Measurements from ENCODE around the gene TMEM250.
A peak's percentile ranks its signal among the peaks of the same experiment; 100 is the strongest.

The TMEM250 gene

GRCh38 chr9:136111190-136111589 lies 7.5 kb downstream of the TMEM250 start:
- Histone ChIP-seq H3K79me1 (replicated peaks; ENCODE audit: low read length, poor library complexity, severe bottlenecking) (peaks cover 13% of the 10 kb centered on the region), H2BK12ac (ENCODE audit: low read length in 2 of 2) (peak overlapping the region; percentile 84 to 100), H4K8ac (ENCODE audit: low read length) (peak overlapping the region; percentile 86), H3K9me3 (ENCODE audit: control insufficient read depth, low read length) (no peaks in the 10 kb centered on the region), H3K23ac (ENCODE audit: low read length in 2 of 2) (no peak overlapping the region), H3K9ac (ENCODE audit: low read length) (no peak overlapping the region), H3K14ac (ENCODE audit: low read length in 2 of 2) (no peak overlapping the region), H2BK15ac (ENCODE audit: low read depth, poor library complexity, severe bottlenecking) (peak overlapping the region; percentile 86), H3K4me1 (ENCODE audit: control insufficient read depth, insufficient read depth, low read depth, low read length) (peaks cover 50% of the 10 kb centered on the region), H2BK120ac (ENCODE audit: low read depth, low read length) (peak overlapping the region; percentile 88), H3K36me3 (ENCODE audit: control insufficient read depth in 1 of 2, insufficient read depth in 2 of 2, low read depth in 1 of 2, low read length in 2 of 2) (peaks cover 19 to 21% of the 10 kb centered on the region in 2 experiments), H3K4ac (ENCODE audit: low read depth in 1 of 2, low read length in 2 of 2) (peak overlapping the region; percentile 9 to 21), H2AK5ac (ENCODE audit: low read length, severe bottlenecking) (peak overlapping the region; percentile 59), H2AFZ (ENCODE audit: low read depth, low read length) (no peak overlapping the region), H3K4me2 (ENCODE audit: low read length, poor library complexity, severe bottlenecking) (no peak overlapping the region), H4K91ac (ENCODE audit: low read length) (peak overlapping the region; percentile 99), H2BK5ac (ENCODE audit: low read depth, low read length, poor library complexity, severe bottlenecking) (no peak overlapping the region), H3K4me3 (ENCODE audit: insufficient read depth in 1 of 2, low read depth in 1 of 2, low read length in 2 of 2) (no peak overlapping the region), H3K27me3 (ENCODE audit: control insufficient read depth in 1 of 2, insufficient read depth in 1 of 2, low read length in 2 of 2) (no peaks in the 10 kb centered on the region), H3K18ac (ENCODE audit: low read depth in 1 of 2, low read length in 2 of 2) (peak overlapping the region; percentile 80 to 91), H3K27ac (ENCODE audit: low read length, poor library complexity, severe bottlenecking) (no peak overlapping the region)
- no peak for DNase-seq
- WGBS = 91% methylated on average over 22 of the region's 22 CpGs

GRCh38 chr9:136110082-136111061 lies 8.3 kb downstream of the TMEM250 start:
- H2AFZ ChIP-seq (ENCODE audit: low read depth, low read length) = peak overlapping the region; percentile 42
- peak overlapping the region; percentile 82 for H3K27ac ChIP-seq (ENCODE audit: low read length, poor library complexity, severe bottlenecking)
- no peaks in the 10 kb centered on the region for H3K9me3 ChIP-seq (ENCODE audit: control insufficient read depth, low read length)
- peak overlapping the region in 1 of 2 experiments; percentile 95 for H3K14ac ChIP-seq (ENCODE audit: low read length in 2 of 2)
- H4K8ac ChIP-seq (ENCODE audit: low read length) = peak overlapping the region; percentile 86
- H2BK12ac ChIP-seq (ENCODE audit: low read length in 2 of 2) = peak overlapping the region; percentile 84 to 100
- peak overlapping the region; percentile 69 for H3K4me2 ChIP-seq (ENCODE audit: low read length, poor library complexity, severe bottlenecking)
- 39% methylated on average over 38 of the region's 42 CpGs for WGBS
- H4K91ac ChIP-seq (ENCODE audit: low read length) = peak overlapping the region; percentile 99
- peak overlapping the region; percentile 88 for H2BK5ac ChIP-seq (ENCODE audit: low read depth, low read length, poor library complexity, severe bottlenecking)
- peaks cover 11% of the 10 kb centered on the region for H3K79me1 ChIP-seq (replicated peaks; ENCODE audit: low read length, poor library complexity, severe bottlenecking)
- peak overlapping the region; percentile 88 for H2AK5ac ChIP-seq (ENCODE audit: low read length, severe bottlenecking)
- H3K9ac ChIP-seq (ENCODE audit: low read length) = peak overlapping the region; percentile 77
- H3K36me3 ChIP-seq (ENCODE audit: control insufficient read depth in 1 of 2, insufficient read depth in 2 of 2, low read depth in 1 of 2, low read length in 2 of 2) = peaks cover 12 to 13% of the 10 kb centered on the region in 2 experiments
- peak overlapping the region; percentile 64 to 96 for H3K4ac ChIP-seq (ENCODE audit: low read depth in 1 of 2, low read length in 2 of 2)
- peak overlapping the region; percentile 80 to 91 for H3K18ac ChIP-seq (ENCODE audit: low read depth in 1 of 2, low read length in 2 of 2)
- peak overlapping the region; percentile 86 for H2BK15ac ChIP-seq (ENCODE audit: low read depth, poor library complexity, severe bottlenecking)
- peak overlapping the region; percentile 88 for H2BK120ac ChIP-seq (ENCODE audit: low read depth, low read length)
- peak overlapping the region in 1 of 2 experiments; percentile 77 for H3K23ac ChIP-seq (ENCODE audit: low read length in 2 of 2)
- peaks cover 55% of the 10 kb centered on the region for H3K4me1 ChIP-seq (ENCODE audit: control insufficient read depth, insufficient read depth, low read depth, low read length)
- no peaks in the 10 kb centered on the region for H3K27me3 ChIP-seq (ENCODE audit: control insufficient read depth in 1 of 2, insufficient read depth in 1 of 2, low read length in 2 of 2)
- H3K4me3 ChIP-seq (ENCODE audit: insufficient read depth in 1 of 2, low read depth in 1 of 2, low read length in 2 of 2) = peak overlapping the region; percentile 23 to 73
- DNase-seq = peak; percentile 43

DNA sequence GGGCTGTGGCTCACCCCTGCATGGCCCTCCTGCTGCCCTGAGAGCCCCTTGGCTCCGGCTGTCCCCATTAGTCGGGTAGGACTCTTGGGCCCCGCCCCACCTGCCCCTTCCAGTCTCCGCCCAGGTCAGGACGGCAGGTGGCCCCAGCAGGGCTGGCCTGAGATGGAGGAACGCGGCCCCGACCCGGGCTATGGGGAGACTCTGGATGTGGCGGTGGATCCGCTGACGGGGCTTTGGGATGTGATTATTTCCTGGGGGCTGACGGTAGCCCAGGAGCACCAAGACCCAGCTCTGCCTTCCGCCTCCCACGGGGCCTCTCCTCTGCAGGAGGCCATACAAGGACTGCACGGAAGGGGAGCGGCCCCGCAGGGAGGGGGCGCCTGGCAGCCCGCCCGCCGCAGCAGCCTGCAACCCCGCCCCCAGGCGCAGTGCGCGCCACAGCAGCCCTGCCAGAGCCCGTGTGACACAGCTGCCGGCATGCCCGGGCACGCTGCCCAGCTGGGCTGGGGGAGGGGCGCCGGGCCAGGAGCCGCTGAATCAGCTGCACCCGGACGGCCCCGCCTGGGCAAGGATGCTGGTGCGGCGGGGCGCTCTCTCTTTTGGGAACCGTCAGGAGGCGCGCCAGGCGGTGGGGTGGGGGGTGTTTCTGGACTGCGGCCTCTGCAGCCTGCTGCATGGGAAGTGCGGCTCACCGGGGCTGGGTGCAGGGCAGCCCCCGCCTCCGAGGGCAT lies 9.2 kb downstream of the TMEM250 start:
- Histone ChIP-seq H2AFZ (ENCODE audit: low read depth, low read length) (no peak overlapping the region), H2BK12ac (ENCODE audit: low read length in 2 of 2) (peak overlapping the region; percentile 85 to 100), H3K36me3 (ENCODE audit: control insufficient read depth in 1 of 2, insufficient read depth in 2 of 2, low read depth in 1 of 2, low read length in 2 of 2) (peaks cover 3 to 4% of the 10 kb centered on the region in 2 experiments), H3K18ac (ENCODE audit: low read depth in 1 of 2, low read length in 2 of 2) (peak overlapping the region; percentile 85 to 91), H3K27ac (ENCODE audit: low read length, poor library complexity, severe bottlenecking) (peak overlapping the region; percentile 82), H3K4me1 (ENCODE audit: control insufficient read depth, insufficient read depth, low read depth, low read length) (peaks cover 61% of the 10 kb centered on the region), H2BK15ac (ENCODE audit: low read depth, poor library complexity, severe bottlenecking) (peak overlapping the region; percentile 86), H3K4ac (ENCODE audit: low read depth in 1 of 2, low read length in 2 of 2) (peak overlapping the region; percentile 90 to 96), H3K4me3 (ENCODE audit: insufficient read depth in 1 of 2, low read depth in 1 of 2, low read length in 2 of 2) (peak overlapping the region; percentile 33 to 73), H2BK120ac (ENCODE audit: low read depth, low read length) (peak overlapping the region; percentile 95), H2AK5ac (ENCODE audit: low read length, severe bottlenecking) (peak overlapping the region; percentile 88), H3K14ac (ENCODE audit: low read length in 2 of 2) (peak overlapping the region in 1 of 2 experiments; percentile 95), H3K4me2 (ENCODE audit: low read length, poor library complexity, severe bottlenecking) (peak overlapping the region; percentile 69), H3K79me1 (replicated peaks; ENCODE audit: low read length, poor library complexity, severe bottlenecking) (peaks cover 5% of the 10 kb centered on the region), H3K27me3 (ENCODE audit: control insufficient read depth in 1 of 2, insufficient read depth in 1 of 2, low read length in 2 of 2) (peaks cover 0 to 3% of the 10 kb centered on the region in 2 experiments), H4K91ac (ENCODE audit: low read length) (peak overlapping the region; percentile 99), H2BK5ac (ENCODE audit: low read depth, low read length, poor library complexity, severe bottlenecking) (peak overlapping the region; percentile 88), H3K9me3 (ENCODE audit: control insufficient read depth, low read length) (no peaks in the 10 kb centered on the region), H3K23ac (ENCODE audit: low read length in 2 of 2) (peak overlapping the region; percentile 55 to 77), H3K9ac (ENCODE audit: low read length) (peak overlapping the region; percentile 77), H4K8ac (ENCODE audit: low read length) (peak overlapping the region; percentile 92)
- 3% methylated on average over 48 of the region's 48 CpGs for WGBS
- DNase-seq = peak; percentile 87
